Activated B cell treated with CpG ODN at 0.5 μM for 24 hours (primary cell): Measurements from ENCODE around the gene FAT1. TPM values are rescaled to one million over a fixed set of nuclear protein-coding genes. Genes with fewer than 3 reads are reported as not detected.

Source experiments
- ATAC-seq: fragments of 200-7000 bp; cut with Tn5 transposase; one replicate; pipeline ENCODE4 v1.10.0; 2021; ENCODE audit warnings: low read depth, mild to moderate bottlenecking, moderate library complexity
- CTCF ChIA-PET: fragments of 350-600 bp; sonication (Branson Sonifier 250); formaldehyde crosslinking; loops from one replicate; lab custom pipeline; 2021; ENCODE audit warnings: antibody characterized with exemption; lab: Charles Lee
- POLR2A ChIA-PET: fragments of 350-600 bp; sonication (Branson Sonifier 250); formaldehyde crosslinking; loops from one replicate; lab custom pipeline; 2021; ENCODE audit warnings: antibody characterized with exemption; lab: Charles Lee
- DNase-seq: peaks from one replicate; pipeline ENCODE4 v3.0.0; 2022
- H3K27ac Mint-ChIP-seq: one replicate; pipeline ENCODE4 v1.8.0; 2020; ENCODE audit warnings: mixed read lengths
- H3K27me3 Mint-ChIP-seq: one replicate; pipeline ENCODE4 v1.8.0; 2021; ENCODE audit warnings: mixed read lengths
- H3K36me3 Mint-ChIP-seq: one replicate; pipeline ENCODE4 v1.8.0; 2021; ENCODE audit warnings: low read depth, mixed read lengths
- H3K4me1 Mint-ChIP-seq: one replicate; pipeline ENCODE4 v1.8.0; 2021; ENCODE audit warnings: mixed read lengths
- H3K4me3 Mint-ChIP-seq: one replicate; pipeline ENCODE4 v1.8.0; 2020; ENCODE audit warnings: mild to moderate bottlenecking, mixed read lengths
- H3K9me3 Mint-ChIP-seq: one replicate; pipeline ENCODE4 v1.8.0; 2020; ENCODE audit warnings: mixed read lengths
- intact Hi-C: fragments of 100-400 bp; cut with micrococcal nuclease; formaldehyde crosslinking; loops from one replicate; pipeline ENCODE4 v1.15.1; 2024
- total RNA-seq: library from RNA; stranded (reverse); gene quantifications from 2 replicates; pipeline ENCODE4 v1.2.3, GENCODE V29; 2022
- TF ChIP-seq, protein P1 (sequence below): fragments of 200-600 bp; IDR thresholded peaks from one replicate; pipeline ENCODE4 v1.8.0; 2022; ENCODE audit warnings: antibody characterized with exemption, mild to moderate bottlenecking

The FAT1 gene
- total RNA-seq, 1 donor from 2014 or later: not detected

DNA sequence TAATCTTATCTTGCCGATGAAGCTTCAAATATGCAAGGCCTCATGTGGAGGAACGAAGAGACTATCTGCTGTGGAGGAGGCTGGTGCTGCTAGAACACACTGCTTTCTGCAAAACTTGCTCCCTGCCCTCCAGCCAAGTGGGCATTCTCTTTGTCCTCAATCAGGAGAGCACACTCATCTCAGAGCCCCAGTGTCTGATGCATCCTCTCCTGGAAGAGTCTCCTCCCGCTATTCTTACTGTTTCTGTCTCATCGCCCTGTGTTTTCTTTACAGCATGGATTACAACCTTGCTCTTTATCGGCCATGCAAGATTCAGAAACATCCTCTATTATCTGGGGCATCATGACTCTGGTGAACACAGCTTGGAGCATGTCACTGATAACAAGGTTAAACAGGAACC is 100.1 kb downstream of the FAT1 start:
- DNase-seq (no peak), ATAC-seq (no peak)
- no peaks in the 10 kb centered on the region for H3K36me3 Mint-ChIP-seq
- peaks cover 1% of the 10 kb centered on the region for H3K4me1 Mint-ChIP-seq
- ChIA-PET POLR2A (no interaction called here), CTCF (no interaction called here)
- H3K27ac Mint-ChIP-seq: no peak overlapping the region
- TF ChIP-seq, protein P1, sequence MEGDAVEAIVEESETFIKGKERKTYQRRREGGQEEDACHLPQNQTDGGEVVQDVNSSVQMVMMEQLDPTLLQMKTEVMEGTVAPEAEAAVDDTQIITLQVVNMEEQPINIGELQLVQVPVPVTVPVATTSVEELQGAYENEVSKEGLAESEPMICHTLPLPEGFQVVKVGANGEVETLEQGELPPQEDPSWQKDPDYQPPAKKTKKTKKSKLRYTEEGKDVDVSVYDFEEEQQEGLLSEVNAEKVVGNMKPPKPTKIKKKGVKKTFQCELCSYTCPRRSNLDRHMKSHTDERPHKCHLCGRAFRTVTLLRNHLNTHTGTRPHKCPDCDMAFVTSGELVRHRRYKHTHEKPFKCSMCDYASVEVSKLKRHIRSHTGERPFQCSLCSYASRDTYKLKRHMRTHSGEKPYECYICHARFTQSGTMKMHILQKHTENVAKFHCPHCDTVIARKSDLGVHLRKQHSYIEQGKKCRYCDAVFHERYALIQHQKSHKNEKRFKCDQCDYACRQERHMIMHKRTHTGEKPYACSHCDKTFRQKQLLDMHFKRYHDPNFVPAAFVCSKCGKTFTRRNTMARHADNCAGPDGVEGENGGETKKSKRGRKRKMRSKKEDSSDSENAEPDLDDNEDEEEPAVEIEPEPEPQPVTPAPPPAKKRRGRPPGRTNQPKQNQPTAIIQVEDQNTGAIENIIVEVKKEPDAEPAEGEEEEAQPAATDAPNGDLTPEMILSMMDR: no peak
- peaks cover 4% of the 10 kb centered on the region for H3K9me3 Mint-ChIP-seq
- no peaks in the 10 kb centered on the region for H3K27me3 Mint-ChIP-seq
- H3K4me3 Mint-ChIP-seq: no peak overlapping the region
- intact Hi-C loops: no loop called here

DNA sequence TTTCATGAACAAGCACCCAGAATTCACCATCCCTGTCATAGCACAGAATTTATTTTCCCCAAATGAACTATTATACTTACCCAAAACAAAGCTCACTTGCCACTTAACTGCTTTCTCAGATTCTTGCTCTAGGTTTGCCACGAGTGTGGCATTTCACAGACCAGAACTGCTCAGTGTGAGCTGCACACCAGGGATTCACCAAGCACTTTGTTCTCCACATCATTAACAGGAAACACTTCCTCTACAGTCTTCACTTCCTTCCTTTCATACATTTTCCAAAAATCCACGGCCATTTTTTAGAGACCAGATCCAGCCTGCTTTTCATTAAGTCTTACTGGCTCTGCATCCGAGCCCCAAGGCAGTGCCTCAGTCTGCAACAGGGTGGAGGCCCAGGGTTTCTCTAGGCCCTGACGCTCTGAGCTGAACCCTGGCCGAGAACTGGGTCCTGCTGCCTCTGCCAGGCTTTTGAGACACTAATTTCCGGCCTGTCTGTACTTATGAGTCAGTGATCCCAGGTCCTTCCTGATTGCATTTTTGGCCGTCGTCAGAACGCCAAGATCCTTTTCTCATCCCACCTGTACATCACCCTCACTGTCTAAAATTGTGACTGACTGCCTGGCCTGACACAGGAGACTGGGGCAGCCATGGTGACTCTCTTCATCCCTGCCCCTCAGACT is 100.7 kb downstream of the FAT1 start:
- CTCF ChIA-PET: no interaction called here
- peaks cover 1% of the 10 kb centered on the region for H3K4me1 Mint-ChIP-seq
- intact Hi-C loops: no loop called here
- no peak overlapping the region for H3K4me3 Mint-ChIP-seq
- H3K36me3 Mint-ChIP-seq: no peaks in the 10 kb centered on the region
- DNase-seq (no peak), ATAC-seq (no peak)
- no peak overlapping the region for H3K27ac Mint-ChIP-seq
- peaks cover 1% of the 10 kb centered on the region for H3K9me3 Mint-ChIP-seq
- TF ChIP-seq, protein P1: no peak
- POLR2A ChIA-PET: no interaction called here
- no peaks in the 10 kb centered on the region for H3K27me3 Mint-ChIP-seq

DNA sequence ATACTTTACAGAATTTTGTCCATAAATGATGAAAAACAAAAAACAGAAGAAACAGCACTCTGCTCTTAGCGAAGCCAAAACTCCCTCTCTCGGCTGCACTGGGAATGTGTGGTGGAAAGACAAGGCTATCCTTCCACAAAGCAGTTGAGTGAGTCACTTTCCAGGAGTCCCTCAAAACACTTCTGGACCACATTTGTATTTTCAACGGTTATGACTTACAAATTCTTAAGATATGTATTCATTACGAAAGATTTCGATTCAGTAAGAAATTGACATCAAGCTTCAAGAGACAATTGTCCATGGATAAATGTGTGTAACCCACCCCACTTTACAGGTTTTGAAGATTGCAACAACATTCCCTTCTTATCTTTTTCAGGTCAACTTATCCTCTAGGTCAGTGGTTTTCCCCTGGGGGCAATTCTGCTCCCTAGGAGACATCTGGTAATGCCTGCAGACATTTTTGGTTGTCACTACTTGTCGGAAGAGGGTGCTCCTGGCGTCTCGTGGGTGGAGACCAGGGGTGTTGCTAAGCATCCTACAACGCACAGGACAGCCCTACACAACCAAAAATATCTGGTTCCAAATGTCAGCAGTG is 101.6 kb downstream of the FAT1 start:
- ATAC-seq (no peak), DNase-seq (no peak)
- no peak overlapping the region for H3K27ac Mint-ChIP-seq
- H3K4me3 Mint-ChIP-seq: no peak overlapping the region
- TF ChIP-seq, protein P1: no peak
- ChIA-PET POLR2A (no interaction called here), CTCF (no interaction called here)
- intact Hi-C loops: no loop called here
- H3K4me1 Mint-ChIP-seq: no peaks in the 10 kb centered on the region
- no peaks in the 10 kb centered on the region for H3K27me3 Mint-ChIP-seq
- H3K9me3 Mint-ChIP-seq: no peaks in the 10 kb centered on the region
- no peaks in the 10 kb centered on the region for H3K36me3 Mint-ChIP-seq

DNA sequence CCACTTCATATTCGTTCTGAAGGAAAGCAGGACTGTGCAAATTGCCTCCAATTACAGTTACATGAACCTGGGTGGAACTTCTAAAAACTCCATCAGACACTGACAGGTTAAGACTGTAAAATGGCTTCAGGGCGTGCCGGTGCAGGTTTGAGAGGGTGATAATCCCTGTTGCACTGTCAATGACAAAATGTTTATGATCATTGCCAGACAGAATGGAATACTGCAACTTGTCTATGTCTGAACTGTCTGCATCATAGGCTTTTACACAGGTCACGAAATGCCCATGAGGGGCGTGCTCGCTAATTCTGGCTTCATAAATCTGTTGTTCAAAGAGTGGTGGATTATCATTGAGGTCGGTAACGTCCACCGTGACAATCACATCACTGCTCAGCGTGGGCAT is 104.6 kb downstream of the FAT1 start:
- ATAC-seq (no peak), DNase-seq (no peak)
- H3K9me3 Mint-ChIP-seq: no peaks in the 10 kb centered on the region
- H3K4me3 Mint-ChIP-seq: no peak overlapping the region
- intact Hi-C loops: no loop called here
- H3K4me1 Mint-ChIP-seq: no peaks in the 10 kb centered on the region
- TF ChIP-seq, protein P1: no peak
- CTCF ChIA-PET: no interaction called here
- no peak overlapping the region for H3K27ac Mint-ChIP-seq
- no peaks in the 10 kb centered on the region for H3K27me3 Mint-ChIP-seq
- POLR2A ChIA-PET: no interaction called here
- no peaks in the 10 kb centered on the region for H3K36me3 Mint-ChIP-seq

DNA sequence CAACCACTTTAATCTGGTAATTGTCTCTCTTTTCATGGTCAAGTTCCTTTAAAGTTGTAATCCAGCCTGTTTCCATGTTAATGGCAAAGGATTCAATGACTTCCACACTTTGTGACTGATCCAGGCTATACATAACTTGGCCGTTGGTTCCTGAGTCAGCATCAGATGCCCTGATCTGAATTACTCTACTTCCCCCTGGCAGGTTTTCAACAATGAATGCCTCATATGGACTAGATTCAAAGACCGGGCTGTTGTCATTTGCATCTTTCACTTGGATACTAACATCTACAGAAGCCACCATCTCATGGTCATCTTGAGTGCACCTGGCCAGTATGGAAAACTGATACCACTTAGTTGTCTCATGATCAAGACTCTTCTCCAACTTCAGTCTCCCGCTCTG is 105.7 kb downstream of the FAT1 start:
- H3K9me3 Mint-ChIP-seq: no peaks in the 10 kb centered on the region
- ATAC-seq: no peak
- ChIA-PET CTCF (no interaction called here), POLR2A (no interaction called here)
- TF ChIP-seq, protein P1: no peak
- no peak for DNase-seq
- H3K36me3 Mint-ChIP-seq: no peaks in the 10 kb centered on the region
- H3K4me1 Mint-ChIP-seq: no peaks in the 10 kb centered on the region
- H3K27ac Mint-ChIP-seq: no peak overlapping the region
- intact Hi-C loops: no loop called here
- no peak overlapping the region for H3K4me3 Mint-ChIP-seq
- H3K27me3 Mint-ChIP-seq: no peaks in the 10 kb centered on the region
